IMR-90 (cell line): Measurements from ENCODE around the gene ERICH2. TPM values are rescaled to one million over a fixed set of nuclear protein-coding genes. Genes with fewer than 3 reads are reported as not detected.

Experiments
- ATAC-seq: fragments of 200-7000 bp; cut with Tn5 transposase; 2 replicates; pipeline ENCODE4 v1.9.1; 2020; ENCODE audit warnings: low read depth, mild to moderate bottlenecking, moderate library complexity
- BruUV-seq: library from RNA; stranded (reverse); fragments of 400-500 nt; replicated peaks from 2 replicates; lab custom pipeline; 2021; lab: Mats Ljungman, UMichigan
- CTCF ChIA-PET: fragments of 300-600 bp; formaldehyde crosslinking; extraction: SDS; loops from one replicate; lab custom pipeline; 2021; ENCODE audit warnings: antibody characterized with exemption; lab: Yijun Ruan, JAX
- POLR2A ChIA-PET: fragments of 300-600 bp; sonication (Branson Sonifier 250); formaldehyde crosslinking; loops from one replicate; lab custom pipeline; 2022; ENCODE audit warnings: antibody characterized with exemption; ENCODE audit not compliant: unreplicated experiment; lab: Charles Lee
- DNase-seq: peaks from one replicate; pipeline ENCODE4 v3.0.0; 2013
- H2AFZ ChIP-seq: replicated peaks from 2 replicates; pipeline ENCODE3; 2013; ENCODE audit warnings: low read length, mild to moderate bottlenecking; ENCODE audit not compliant: poor library complexity
- H2AK5ac ChIP-seq: 2 replicates; pipeline ENCODE4 v1.6.1; 2013; ENCODE audit warnings: low read depth, low read length, inconsistent platforms
- H2AK9ac ChIP-seq: replicated peaks from 2 replicates; pipeline ENCODE3; 2013; ENCODE audit warnings: mild to moderate bottlenecking, low read depth, low read length, moderate library complexity; ENCODE audit not compliant: poor library complexity
- H2BK120ac ChIP-seq: 2 replicates; pipeline ENCODE4 v1.6.1; 2013; ENCODE audit warnings: low read depth, low read length, inconsistent platforms
- H2BK15ac ChIP-seq: 3 replicates; pipeline ENCODE4 v1.6.1; 2013; ENCODE audit warnings: low read depth, low read length, inconsistent platforms
- H2BK20ac ChIP-seq: 2 replicates; pipeline ENCODE4 v1.6.1; 2013; ENCODE audit warnings: low read depth, mild to moderate bottlenecking, inconsistent platforms, low read length, moderate library complexity
- H2BK5ac ChIP-seq: 2 replicates; pipeline ENCODE4 v1.6.1; 2013; ENCODE audit warnings: mild to moderate bottlenecking, low read depth, low read length, inconsistent platforms; ENCODE audit not compliant: poor library complexity, severe bottlenecking
- H3K14ac ChIP-seq: replicated peaks from 2 replicates; pipeline ENCODE4 v1.6.1; 2013; ENCODE audit warnings: low read depth, low read length, inconsistent platforms
- H3K18ac ChIP-seq: 2 replicates; pipeline ENCODE4 v1.6.1; 2013; ENCODE audit warnings: low read depth, low read length, control low read depth
- H3K23ac ChIP-seq: 2 replicates; pipeline ENCODE4 v1.6.1; 2013; ENCODE audit warnings: low read depth, low read length, inconsistent platforms
- H3K27ac ChIP-seq: 2 replicates; pipeline ENCODE4 v1.5.1; 2013; ENCODE audit warnings: mild to moderate bottlenecking, control low read depth, low read length; ENCODE audit not compliant: insufficient read depth
- H3K27me3 ChIP-seq: 2 replicates; pipeline ENCODE4 v1.6.1; 2013; ENCODE audit warnings: low read length; ENCODE audit not compliant: control insufficient read depth, insufficient read depth
- H3K36me3 ChIP-seq: 2 replicates; pipeline ENCODE4 v1.6.1; 2013; ENCODE audit warnings: low read length, mixed read lengths; ENCODE audit not compliant: control insufficient read depth, insufficient read depth
- H3K4ac ChIP-seq: 2 replicates; pipeline ENCODE4 v1.6.1; 2013; ENCODE audit warnings: low read depth, low read length, inconsistent platforms
- H3K4me1 ChIP-seq: 2 replicates; pipeline ENCODE4 v1.6.1; 2013; ENCODE audit warnings: low read length, mixed read lengths; ENCODE audit not compliant: control insufficient read depth, insufficient read depth
- H3K4me2 ChIP-seq: 2 replicates; pipeline ENCODE4 v1.6.1; 2013; ENCODE audit warnings: low read depth, mild to moderate bottlenecking, control low read depth, low read length, moderate library complexity
- H3K4me3 ChIP-seq: 2 replicates; pipeline ENCODE4 v1.5.1; 2013; ENCODE audit warnings: low read depth, mild to moderate bottlenecking, control low read depth, low read length, moderate library complexity; ENCODE audit not compliant: insufficient read depth
- H3K56ac ChIP-seq: 2 replicates; pipeline ENCODE4 v1.6.1; 2013; ENCODE audit warnings: low read length, inconsistent platforms; ENCODE audit not compliant: insufficient read depth; ENCODE audit errors: extremely low read depth
- H3K79me1 ChIP-seq, 2 experiments: 2 replicates each; pipeline ENCODE4 v1.6.1; 2013; ENCODE audit warnings: low read length in 2 of 2, inconsistent platforms in 1 of 2, low read depth in 1 of 2
- H3K9ac ChIP-seq: 2 replicates; pipeline ENCODE4 v1.6.1; 2013; ENCODE audit warnings: low read depth, low read length, control low read depth
- H3K9me1 ChIP-seq: 2 replicates; pipeline ENCODE4 v1.6.1; 2013; ENCODE audit warnings: low read length, inconsistent platforms; ENCODE audit not compliant: insufficient read depth
- H3K9me3 ChIP-seq: 2 replicates; pipeline ENCODE4 v1.6.1; 2013; ENCODE audit warnings: low read length; ENCODE audit not compliant: control insufficient read depth, insufficient read depth
- H4K20me1 ChIP-seq: 2 replicates; pipeline ENCODE4 v1.6.1; 2013; ENCODE audit warnings: low read length, inconsistent platforms; ENCODE audit not compliant: insufficient read depth
- H4K5ac ChIP-seq: 2 replicates; pipeline ENCODE4 v1.6.1; 2013; ENCODE audit warnings: mild to moderate bottlenecking, low read depth, low read length, control low read depth
- H4K8ac ChIP-seq, 2 experiments: 2 replicates each; pipeline ENCODE4 v1.6.1; 2013; ENCODE audit warnings: low read depth in 2 of 2, low read length in 2 of 2, control low read depth in 1 of 2, inconsistent platforms in 1 of 2
- H4K91ac ChIP-seq: 2 replicates; pipeline ENCODE4 v1.6.1; 2013; ENCODE audit warnings: low read depth, low read length, inconsistent platforms; ENCODE audit not compliant: insufficient read depth
- BHLHE40 ChIP-seq: fragments of 150-350 bp; IDR thresholded peaks from 2 replicates; pipeline ENCODE4 v1.6.1; 2016; ENCODE audit warnings: mild to moderate bottlenecking, low read depth, low read length
- CEBPB ChIP-seq: IDR thresholded peaks from 2 replicates; pipeline ENCODE4 v1.6.1; 2012; ENCODE audit warnings: low read depth, low read length, improper control_type of control experiment
- MAFK ChIP-seq: IDR thresholded peaks from 2 replicates; pipeline ENCODE4 v1.6.1; 2012; ENCODE audit warnings: low read depth, low read length, improper control_type of control experiment
- MXI1 ChIP-seq: IDR thresholded peaks from 2 replicates; pipeline ENCODE4 v1.6.1; 2012; ENCODE audit warnings: low read depth, mild to moderate bottlenecking, low read length, moderate library complexity, borderline replicate concordance
- NFE2L2 ChIP-seq: fragments of 150-350 bp; IDR thresholded peaks from 2 replicates; pipeline ENCODE4 v1.6.1; 2016; ENCODE audit warnings: low read depth, mild to moderate bottlenecking, low read length
- RAD21 ChIP-seq: IDR thresholded peaks from 2 replicates; pipeline ENCODE4 v1.6.1; 2012; ENCODE audit warnings: low read length, improper control_type of control experiment
- WGBS, 2 experiments: methylation state at CpG; one replicate each; pipeline versions ENCODE4 v1.1.5 to v1.1.7; 2013; ENCODE audit warnings: missing lambda C conversion rate in 2 of 2; ENCODE audit not compliant: insufficient read length in 1 of 2; ENCODE audit errors: extremely low coverage in 2 of 2; 5-methylcytosine and 5-hydroxymethylcytosine counted together
- dilution Hi-C: fragments of 300-500 bp; cut with HindIII; formaldehyde crosslinking; loops from one replicate; pipeline ENCODE4 v1.14.3; 2018; ENCODE audit warnings: low sequenced_read_pairs; ENCODE audit not compliant: unreplicated experiment
- in situ Hi-C: fragments of 300-500 bp; cut with MboI; formaldehyde crosslinking; loops from 3 replicates; pipeline ENCODE4 v1.14.3; 2019; ENCODE audit warnings: low sequenced_read_pairs, inconsistent platforms, mixed read lengths
- intact Hi-C: fragments of 100-400 bp; cut with micrococcal nuclease; formaldehyde crosslinking; loops from 2 replicates; pipeline ENCODE4 v1.10.0; 2022
- polyA plus RNA-seq, 3 experiments: library from polyadenylated mRNA; depleted of rRNA; stranded (reverse); fragments of >200 nt; gene quantifications; 2 replicates each; pipeline ENCODE4 v1.2.3, GENCODE V29; 2012; ENCODE audit warnings: low replicate concordance in 1 of 3
- total RNA-seq: library from RNA; depleted of rRNA; stranded (reverse); fragments of >200 nt; gene quantifications from 2 replicates; pipeline ENCODE4 v1.2.3, GENCODE V29; 2012
- TF ChIP-seq, protein P1 (sequence below): conservative IDR thresholded peaks from 2 replicates; pipeline ENCODE4 v1.5.1; 2012; ENCODE audit warnings: mild to moderate bottlenecking, low read depth, low read length, improper control_type of control experiment
- TF ChIP-seq, protein P2 (sequence below): fragments of 150-350 bp; IDR thresholded peaks from 2 replicates; pipeline ENCODE4 v1.6.1; 2016; ENCODE audit warnings: low read depth, mild to moderate bottlenecking, low read length, moderate library complexity, borderline replicate concordance

Gene ERICH2
- total and polyA plus RNA-seq, 2 of the 4 experiments (the other 2 are of a cell fraction), result not detected

DNA sequence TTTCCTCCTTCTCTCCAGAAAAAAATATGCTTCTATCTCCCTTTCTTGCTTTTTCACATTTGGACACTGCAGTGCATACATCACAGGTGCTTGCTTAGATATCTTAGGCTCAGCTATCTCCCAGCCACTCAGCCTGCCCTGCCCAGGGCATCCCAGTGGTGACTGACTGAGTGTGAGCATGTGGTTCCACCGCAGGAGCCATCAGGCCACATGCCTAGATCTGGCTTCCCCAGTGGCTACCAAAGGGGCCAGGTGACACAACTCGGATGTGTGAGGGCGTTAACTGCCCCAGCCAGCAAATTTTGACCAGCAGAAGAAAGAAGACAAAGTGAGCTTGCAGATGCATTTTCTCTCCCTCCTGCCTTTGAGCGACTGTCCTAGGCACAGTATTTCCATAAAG, 29.5 kb upstream of the ERICH2 start:
- DNase-seq (no peak), ATAC-seq (no peak)
- ChIA-PET POLR2A (no interaction called here), CTCF (no interaction called here)
- H3K14ac ChIP-seq, result no peak overlapping the region
- no peak overlapping the region for H2BK15ac ChIP-seq
- peak overlapping the region; percentile 46 for H2AFZ ChIP-seq
- H2BK20ac ChIP-seq, result no peak overlapping the region
- H4K20me1 ChIP-seq, result no peaks in the 10 kb centered on the region
- no peak overlapping the region for H2AK9ac ChIP-seq
- H3K79me1 ChIP-seq, result no peaks in the 10 kb centered on the region
- H3K56ac ChIP-seq, result no peak overlapping the region
- no TSS peak for BruUV-seq
- H2BK120ac ChIP-seq, result no peak overlapping the region
- H4K8ac ChIP-seq, result no peak overlapping the region
- dilution Hi-C loops, result no loop called here
- TF ChIP-seq, protein P1, sequence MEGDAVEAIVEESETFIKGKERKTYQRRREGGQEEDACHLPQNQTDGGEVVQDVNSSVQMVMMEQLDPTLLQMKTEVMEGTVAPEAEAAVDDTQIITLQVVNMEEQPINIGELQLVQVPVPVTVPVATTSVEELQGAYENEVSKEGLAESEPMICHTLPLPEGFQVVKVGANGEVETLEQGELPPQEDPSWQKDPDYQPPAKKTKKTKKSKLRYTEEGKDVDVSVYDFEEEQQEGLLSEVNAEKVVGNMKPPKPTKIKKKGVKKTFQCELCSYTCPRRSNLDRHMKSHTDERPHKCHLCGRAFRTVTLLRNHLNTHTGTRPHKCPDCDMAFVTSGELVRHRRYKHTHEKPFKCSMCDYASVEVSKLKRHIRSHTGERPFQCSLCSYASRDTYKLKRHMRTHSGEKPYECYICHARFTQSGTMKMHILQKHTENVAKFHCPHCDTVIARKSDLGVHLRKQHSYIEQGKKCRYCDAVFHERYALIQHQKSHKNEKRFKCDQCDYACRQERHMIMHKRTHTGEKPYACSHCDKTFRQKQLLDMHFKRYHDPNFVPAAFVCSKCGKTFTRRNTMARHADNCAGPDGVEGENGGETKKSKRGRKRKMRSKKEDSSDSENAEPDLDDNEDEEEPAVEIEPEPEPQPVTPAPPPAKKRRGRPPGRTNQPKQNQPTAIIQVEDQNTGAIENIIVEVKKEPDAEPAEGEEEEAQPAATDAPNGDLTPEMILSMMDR, result no peak
- no peak for TF ChIP-seq NFE2L2
- TF ChIP-seq BHLHE40, result no peak
- no peak for TF ChIP-seq CEBPB
- TF ChIP-seq RAD21, result no peak
- no peak for TF ChIP-seq MXI1
- TF ChIP-seq MAFK, result no peak
- TF ChIP-seq, protein P2, sequence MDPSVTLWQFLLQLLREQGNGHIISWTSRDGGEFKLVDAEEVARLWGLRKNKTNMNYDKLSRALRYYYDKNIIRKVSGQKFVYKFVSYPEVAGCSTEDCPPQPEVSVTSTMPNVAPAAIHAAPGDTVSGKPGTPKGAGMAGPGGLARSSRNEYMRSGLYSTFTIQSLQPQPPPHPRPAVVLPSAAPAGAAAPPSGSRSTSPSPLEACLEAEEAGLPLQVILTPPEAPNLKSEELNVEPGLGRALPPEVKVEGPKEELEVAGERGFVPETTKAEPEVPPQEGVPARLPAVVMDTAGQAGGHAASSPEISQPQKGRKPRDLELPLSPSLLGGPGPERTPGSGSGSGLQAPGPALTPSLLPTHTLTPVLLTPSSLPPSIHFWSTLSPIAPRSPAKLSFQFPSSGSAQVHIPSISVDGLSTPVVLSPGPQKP, result no peak
- no peak overlapping the region for H3K4me2 ChIP-seq
- intact Hi-C loops, result no loop called here
- H4K5ac ChIP-seq, result no peak overlapping the region
- no peak overlapping the region for H3K9ac ChIP-seq
- WGBS, 2 experiments, result 83% methylated on average over 1 of the region's 4 CpGs; no CpG with 5 or more reads in 1 of the 2 experiments
- no peak overlapping the region for H3K27ac ChIP-seq
- H3K9me1 ChIP-seq, result no peaks in the 10 kb centered on the region
- no peak overlapping the region for H3K23ac ChIP-seq
- no peak overlapping the region for H3K4ac ChIP-seq
- no peaks in the 10 kb centered on the region for H3K27me3 ChIP-seq
- H3K4me1 ChIP-seq, result no peaks in the 10 kb centered on the region
- no peak overlapping the region for H3K4me3 ChIP-seq
- in situ Hi-C loops, result no loop called here
- H3K36me3 ChIP-seq, result no peaks in the 10 kb centered on the region
- H3K9me3 ChIP-seq, result no peaks in the 10 kb centered on the region
- H2BK5ac ChIP-seq, result no peak overlapping the region
- no peak overlapping the region for H4K91ac ChIP-seq
- no peak overlapping the region for H2AK5ac ChIP-seq
- no peak overlapping the region for H3K18ac ChIP-seq
